Endothelial cell of umbilical vein (primary cell): Measurements from ENCODE around the gene MBIP.

ENCODE experiments used
- EZH2 ChIP-seq: IDR thresholded peaks from 2 replicates; pipeline ENCODE4 v1.6.1; 2012; ENCODE audit warnings: borderline replicate concordance, low read depth, mild to moderate bottlenecking, moderate library complexity, low read length, inconsistent platforms; ENCODE audit not compliant: severe bottlenecking
- JUN ChIP-seq: IDR thresholded peaks from 2 replicates; pipeline ENCODE4 v1.6.1; 2011; ENCODE audit warnings: borderline replicate concordance, low read depth; ENCODE audit not compliant: insufficient read length, insufficient read depth
- MYC ChIP-seq: IDR thresholded peaks from one replicate; pipeline ENCODE4 v1.6.1; 2011; ENCODE audit warnings: mild to moderate bottlenecking, low read depth, low read length
- POLR2A ChIP-seq: IDR thresholded peaks from 2 replicates; pipeline ENCODE4 v1.6.1; 2012; ENCODE audit warnings: low read depth, mild to moderate bottlenecking, control low read depth, low read length
- POLR2AphosphoS5 ChIP-seq: IDR thresholded peaks from 2 replicates; pipeline ENCODE4 v1.6.1; 2012; ENCODE audit warnings: low read depth, mild to moderate bottlenecking, control low read depth, low read length, moderate library complexity; ENCODE audit not compliant: insufficient read depth
- TF ChIP-seq, protein P1 (sequence below), 2 donors: IDR thresholded peaks; 1 replicate in 1 of 2; 2 replicates in 1 of 2; pipeline ENCODE4 v1.5.1; 2011; ENCODE audit warnings: low read length in 2 of 2, mild to moderate bottlenecking in 2 of 2, moderate library complexity in 2 of 2, control low read depth in 1 of 2, inconsistent platforms in 1 of 2, low read depth in 1 of 2; ENCODE audit not compliant: insufficient read depth in 1 of 2; ENCODE audit errors: extremely low read depth in 1 of 2
- TF ChIP-seq, protein P2 (sequence below): IDR thresholded peaks from 2 replicates; pipeline ENCODE4 v1.6.1; 2011; ENCODE audit not compliant: insufficient read depth, insufficient read length

DNA sequence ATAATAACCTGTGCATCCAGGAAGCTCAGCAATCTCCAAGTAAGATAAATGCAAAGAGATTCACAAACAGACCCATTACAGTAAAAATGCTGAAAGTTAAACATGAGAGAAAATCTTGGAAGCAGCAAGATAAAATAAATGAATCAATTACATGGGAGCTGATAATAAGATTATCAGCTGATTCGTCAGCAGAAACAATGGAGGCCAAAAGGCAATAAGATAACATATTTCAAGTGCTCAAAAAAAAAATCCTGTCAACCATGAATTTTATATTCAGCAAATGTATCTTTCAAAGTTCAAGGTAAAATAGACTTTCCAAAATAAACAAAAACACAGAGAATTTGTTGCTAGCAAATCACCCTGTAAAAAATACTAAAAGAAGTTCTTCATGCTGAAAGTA, 36.4 kb upstream of the MBIP start:
- TF ChIP-seq POLR2AphosphoS5 (no peak), POLR2A (no peak), EZH2 (no peak), JUN (no peak), MYC (no peak)
- TF ChIP-seq, protein P1, sequence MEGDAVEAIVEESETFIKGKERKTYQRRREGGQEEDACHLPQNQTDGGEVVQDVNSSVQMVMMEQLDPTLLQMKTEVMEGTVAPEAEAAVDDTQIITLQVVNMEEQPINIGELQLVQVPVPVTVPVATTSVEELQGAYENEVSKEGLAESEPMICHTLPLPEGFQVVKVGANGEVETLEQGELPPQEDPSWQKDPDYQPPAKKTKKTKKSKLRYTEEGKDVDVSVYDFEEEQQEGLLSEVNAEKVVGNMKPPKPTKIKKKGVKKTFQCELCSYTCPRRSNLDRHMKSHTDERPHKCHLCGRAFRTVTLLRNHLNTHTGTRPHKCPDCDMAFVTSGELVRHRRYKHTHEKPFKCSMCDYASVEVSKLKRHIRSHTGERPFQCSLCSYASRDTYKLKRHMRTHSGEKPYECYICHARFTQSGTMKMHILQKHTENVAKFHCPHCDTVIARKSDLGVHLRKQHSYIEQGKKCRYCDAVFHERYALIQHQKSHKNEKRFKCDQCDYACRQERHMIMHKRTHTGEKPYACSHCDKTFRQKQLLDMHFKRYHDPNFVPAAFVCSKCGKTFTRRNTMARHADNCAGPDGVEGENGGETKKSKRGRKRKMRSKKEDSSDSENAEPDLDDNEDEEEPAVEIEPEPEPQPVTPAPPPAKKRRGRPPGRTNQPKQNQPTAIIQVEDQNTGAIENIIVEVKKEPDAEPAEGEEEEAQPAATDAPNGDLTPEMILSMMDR (IDR thresholded peaks at IDR 0.05; ENCODE audit: extremely low read depth in 1 of 2, insufficient read depth in 1 of 2, low read depth in 1 of 2, low read length in 2 of 2) = no peak
- TF ChIP-seq, protein P2, sequence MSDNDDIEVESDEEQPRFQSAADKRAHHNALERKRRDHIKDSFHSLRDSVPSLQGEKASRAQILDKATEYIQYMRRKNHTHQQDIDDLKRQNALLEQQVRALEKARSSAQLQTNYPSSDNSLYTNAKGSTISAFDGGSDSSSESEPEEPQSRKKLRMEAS = no peak
